ENCODE data around the gene GORASP1. TPM values are rescaled to one million over a fixed set of nuclear protein-coding genes. Genes with fewer than 3 reads are reported as not detected.

The GORASP1 gene
- total and polyA plus RNA-seq, 4 donors, result 11.8 to 39.4 (median 19.3) TPM

- 81% methylated on average over 6 of the region's 6 CpGs for WGBS
- H3K9me3 ChIP-seq (ENCODE audit: control insufficient read depth in 4 of 4, low read length in 3 of 4), result no peaks in the 10 kb centered on the region
- H3K27me3 ChIP-seq (ENCODE audit: control insufficient read depth in 4 of 4, insufficient read depth in 4 of 4, low read length in 3 of 4), result no peaks in the 10 kb centered on the region
- no peak overlapping the region for H3K9ac ChIP-seq (ENCODE audit: low read depth in 1 of 2, low read length in 2 of 2)
- TF ChIP-seq YY1 (IDR thresholded peaks at IDR 0.05) (no peak), RXRA (IDR thresholded peaks at IDR 0.05) (no peak), FOXA1 (IDR thresholded peaks at IDR 0.05) (no peak), MAX (IDR thresholded peaks at IDR 0.05) (no peak), EGR1 (IDR thresholded peaks at IDR 0.05; ENCODE audit: low read depth in 2 of 2) (no peak), HNF4A (conservative IDR thresholded peaks at IDR 0.05) (no peak), TAF1 (conservative IDR thresholded peaks at IDR 0.05) (no peak), REST (IDR thresholded peaks at IDR 0.05) (no peak), CTCF (IDR thresholded peaks at IDR 0.05; ENCODE audit: low read depth, low read length, missing input control) (no peak), ATF3 (IDR thresholded peaks at IDR 0.05) (no peak), SP1 (IDR thresholded peaks at IDR 0.05) (no peak)
- no peak for DNase-seq (ENCODE audit: low spot score)
- H3K4me1 ChIP-seq (ENCODE audit: control insufficient read depth in 4 of 4, insufficient read depth in 4 of 4, low read length in 3 of 4), result peaks cover 2 to 30% (median 20%) of the 10 kb centered on the region in 4 donors
- H3K4me3 ChIP-seq (ENCODE audit: low read depth in 1 of 3, low read length in 3 of 3), result no peak overlapping the region
- H3K27ac ChIP-seq (ENCODE audit: low read depth in 1 of 2, low read length in 2 of 2), result no peak overlapping the region
- H3K36me3 ChIP-seq (ENCODE audit: control insufficient read depth in 4 of 4, insufficient read depth in 3 of 4, low read depth in 1 of 4, low read length in 3 of 4), result peaks cover 5 to 16% (median 10%) of the 10 kb centered on the region in 4 donors
Observed at GRCh38 chr3:39103791-39104552, 3.5 kb downstream of the GORASP1 start.

- H3K27ac ChIP-seq (ENCODE audit: low read depth in 1 of 2, low read length in 2 of 2), result no peak overlapping the region
- 85% methylated on average over 4 of the region's 4 CpGs for WGBS
- H3K9me3 ChIP-seq (ENCODE audit: control insufficient read depth in 4 of 4, low read length in 3 of 4), result no peaks in the 10 kb centered on the region
- DNase-seq (ENCODE audit: low spot score), result no peak
- H3K4me1 ChIP-seq (ENCODE audit: control insufficient read depth in 4 of 4, insufficient read depth in 4 of 4, low read length in 3 of 4), result peaks cover 2 to 29% (median 20%) of the 10 kb centered on the region in 4 donors
- TF ChIP-seq REST (IDR thresholded peaks at IDR 0.05), result no peak
- TF ChIP-seq FOXA1 (IDR thresholded peaks at IDR 0.05), result no peak
- no peak for TF ChIP-seq NR2F2 (IDR thresholded peaks at IDR 0.05)
- TF ChIP-seq TAF1 (conservative IDR thresholded peaks at IDR 0.05), result no peak
- no peak for TF ChIP-seq YY1 (IDR thresholded peaks at IDR 0.05)
- no peak for TF ChIP-seq JUND (IDR thresholded peaks at IDR 0.05)
- no peak for TF ChIP-seq FOXA2 (IDR thresholded peaks at IDR 0.05)
- no peak overlapping the region for H3K9ac ChIP-seq (ENCODE audit: low read depth in 1 of 2, low read length in 2 of 2)
- H3K4me3 ChIP-seq (ENCODE audit: low read depth in 1 of 3, low read length in 3 of 3), result no peak overlapping the region
- H3K36me3 ChIP-seq (ENCODE audit: control insufficient read depth in 4 of 4, insufficient read depth in 3 of 4, low read depth in 1 of 4, low read length in 3 of 4), result peaks cover 11 to 23% (median 15%) of the 10 kb centered on the region in 4 donors
- H3K27me3 ChIP-seq (ENCODE audit: control insufficient read depth in 4 of 4, insufficient read depth in 4 of 4, low read length in 3 of 4), result no peaks in the 10 kb centered on the region
Observed at GRCh38 chr3:39103324-39103693, 4.1 kb downstream of the GORASP1 start.
